IMR-90 (cell line): ENCODE results near the gene HOXA13. TPM values are rescaled to one million over a fixed set of nuclear protein-coding genes. Genes with fewer than 3 reads are reported as not detected.

Experiments used
- ATAC-seq: fragments of 200-7000 bp; cut with Tn5 transposase; 2 replicates; pipeline ENCODE4 v1.9.1; 2020; ENCODE audit warnings: low read depth, mild to moderate bottlenecking, moderate library complexity
- BruUV-seq: library from RNA; stranded (reverse); fragments of 400-500 nt; replicated peaks from 2 replicates; lab custom pipeline; 2021; lab: Mats Ljungman, UMichigan
- CTCF ChIA-PET: fragments of 300-600 bp; formaldehyde crosslinking; extraction: SDS; loops from one replicate; lab custom pipeline; 2021; ENCODE audit warnings: antibody characterized with exemption; lab: Yijun Ruan, JAX
- POLR2A ChIA-PET: fragments of 300-600 bp; sonication (Branson Sonifier 250); formaldehyde crosslinking; loops from one replicate; lab custom pipeline; 2022; ENCODE audit warnings: antibody characterized with exemption; ENCODE audit not compliant: unreplicated experiment; lab: Charles Lee
- DNase-seq: peaks from one replicate; pipeline ENCODE4 v3.0.0; 2013
- H2AFZ ChIP-seq: replicated peaks from 2 replicates; pipeline ENCODE3; 2013; ENCODE audit warnings: low read length, mild to moderate bottlenecking; ENCODE audit not compliant: poor library complexity
- H2AK5ac ChIP-seq: 2 replicates; pipeline ENCODE4 v1.6.1; 2013; ENCODE audit warnings: low read depth, low read length, inconsistent platforms
- H2AK9ac ChIP-seq: replicated peaks from 2 replicates; pipeline ENCODE3; 2013; ENCODE audit warnings: mild to moderate bottlenecking, low read depth, low read length, moderate library complexity; ENCODE audit not compliant: poor library complexity
- H2BK120ac ChIP-seq: 2 replicates; pipeline ENCODE4 v1.6.1; 2013; ENCODE audit warnings: low read depth, low read length, inconsistent platforms
- H2BK15ac ChIP-seq: 3 replicates; pipeline ENCODE4 v1.6.1; 2013; ENCODE audit warnings: low read depth, low read length, inconsistent platforms
- H2BK20ac ChIP-seq: 2 replicates; pipeline ENCODE4 v1.6.1; 2013; ENCODE audit warnings: low read depth, mild to moderate bottlenecking, inconsistent platforms, low read length, moderate library complexity
- H2BK5ac ChIP-seq: 2 replicates; pipeline ENCODE4 v1.6.1; 2013; ENCODE audit warnings: mild to moderate bottlenecking, low read depth, low read length, inconsistent platforms; ENCODE audit not compliant: poor library complexity, severe bottlenecking
- H3K14ac ChIP-seq: replicated peaks from 2 replicates; pipeline ENCODE4 v1.6.1; 2013; ENCODE audit warnings: low read depth, low read length, inconsistent platforms
- H3K18ac ChIP-seq: 2 replicates; pipeline ENCODE4 v1.6.1; 2013; ENCODE audit warnings: low read depth, low read length, control low read depth
- H3K23ac ChIP-seq: 2 replicates; pipeline ENCODE4 v1.6.1; 2013; ENCODE audit warnings: low read depth, low read length, inconsistent platforms
- H3K27ac ChIP-seq: 2 replicates; pipeline ENCODE4 v1.5.1; 2013; ENCODE audit warnings: mild to moderate bottlenecking, control low read depth, low read length; ENCODE audit not compliant: insufficient read depth
- H3K27me3 ChIP-seq: 2 replicates; pipeline ENCODE4 v1.6.1; 2013; ENCODE audit warnings: low read length; ENCODE audit not compliant: control insufficient read depth, insufficient read depth
- H3K36me3 ChIP-seq: 2 replicates; pipeline ENCODE4 v1.6.1; 2013; ENCODE audit warnings: low read length, mixed read lengths; ENCODE audit not compliant: control insufficient read depth, insufficient read depth
- H3K4ac ChIP-seq: 2 replicates; pipeline ENCODE4 v1.6.1; 2013; ENCODE audit warnings: low read depth, low read length, inconsistent platforms
- H3K4me1 ChIP-seq: 2 replicates; pipeline ENCODE4 v1.6.1; 2013; ENCODE audit warnings: low read length, mixed read lengths; ENCODE audit not compliant: control insufficient read depth, insufficient read depth
- H3K4me2 ChIP-seq: 2 replicates; pipeline ENCODE4 v1.6.1; 2013; ENCODE audit warnings: low read depth, mild to moderate bottlenecking, control low read depth, low read length, moderate library complexity
- H3K4me3 ChIP-seq: 2 replicates; pipeline ENCODE4 v1.5.1; 2013; ENCODE audit warnings: low read depth, mild to moderate bottlenecking, control low read depth, low read length, moderate library complexity; ENCODE audit not compliant: insufficient read depth
- H3K56ac ChIP-seq: 2 replicates; pipeline ENCODE4 v1.6.1; 2013; ENCODE audit warnings: low read length, inconsistent platforms; ENCODE audit not compliant: insufficient read depth; ENCODE audit errors: extremely low read depth
- H3K79me1 ChIP-seq, 2 experiments: 2 replicates each; pipeline ENCODE4 v1.6.1; 2013; ENCODE audit warnings: low read length in 2 of 2, inconsistent platforms in 1 of 2, low read depth in 1 of 2
- H3K9ac ChIP-seq: 2 replicates; pipeline ENCODE4 v1.6.1; 2013; ENCODE audit warnings: low read depth, low read length, control low read depth
- H3K9me1 ChIP-seq: 2 replicates; pipeline ENCODE4 v1.6.1; 2013; ENCODE audit warnings: low read length, inconsistent platforms; ENCODE audit not compliant: insufficient read depth
- H3K9me3 ChIP-seq: 2 replicates; pipeline ENCODE4 v1.6.1; 2013; ENCODE audit warnings: low read length; ENCODE audit not compliant: control insufficient read depth, insufficient read depth
- H4K20me1 ChIP-seq: 2 replicates; pipeline ENCODE4 v1.6.1; 2013; ENCODE audit warnings: low read length, inconsistent platforms; ENCODE audit not compliant: insufficient read depth
- H4K5ac ChIP-seq: 2 replicates; pipeline ENCODE4 v1.6.1; 2013; ENCODE audit warnings: mild to moderate bottlenecking, low read depth, low read length, control low read depth
- H4K8ac ChIP-seq, 2 experiments: 2 replicates each; pipeline ENCODE4 v1.6.1; 2013; ENCODE audit warnings: low read depth in 2 of 2, low read length in 2 of 2, control low read depth in 1 of 2, inconsistent platforms in 1 of 2
- H4K91ac ChIP-seq: 2 replicates; pipeline ENCODE4 v1.6.1; 2013; ENCODE audit warnings: low read depth, low read length, inconsistent platforms; ENCODE audit not compliant: insufficient read depth
- BHLHE40 ChIP-seq: fragments of 150-350 bp; IDR thresholded peaks from 2 replicates; pipeline ENCODE4 v1.6.1; 2016; ENCODE audit warnings: mild to moderate bottlenecking, low read depth, low read length
- CEBPB ChIP-seq: IDR thresholded peaks from 2 replicates; pipeline ENCODE4 v1.6.1; 2012; ENCODE audit warnings: low read depth, low read length, improper control_type of control experiment
- FOS ChIP-seq: fragments of 150-350 bp; IDR thresholded peaks from 2 replicates; pipeline ENCODE4 v1.6.1; 2016; ENCODE audit warnings: low read depth, low read length
- MXI1 ChIP-seq: IDR thresholded peaks from 2 replicates; pipeline ENCODE4 v1.6.1; 2012; ENCODE audit warnings: low read depth, mild to moderate bottlenecking, low read length, moderate library complexity, borderline replicate concordance
- NFE2L2 ChIP-seq: fragments of 150-350 bp; IDR thresholded peaks from 2 replicates; pipeline ENCODE4 v1.6.1; 2016; ENCODE audit warnings: low read depth, mild to moderate bottlenecking, low read length
- POLR2A ChIP-seq: IDR thresholded peaks from 2 replicates; pipeline ENCODE4 v1.6.1; 2012; ENCODE audit warnings: mild to moderate bottlenecking, low read depth, low read length
- RAD21 ChIP-seq: IDR thresholded peaks from 2 replicates; pipeline ENCODE4 v1.6.1; 2012; ENCODE audit warnings: low read length, improper control_type of control experiment
- WGBS, 2 experiments: methylation state at CpG; one replicate each; pipeline versions ENCODE4 v1.1.5 to v1.1.7; 2013; ENCODE audit warnings: missing lambda C conversion rate in 2 of 2; ENCODE audit not compliant: insufficient read length in 1 of 2; ENCODE audit errors: extremely low coverage in 2 of 2; 5-methylcytosine and 5-hydroxymethylcytosine counted together
- dilution Hi-C: fragments of 300-500 bp; cut with HindIII; formaldehyde crosslinking; loops from one replicate; pipeline ENCODE4 v1.14.3; 2018; ENCODE audit warnings: low sequenced_read_pairs; ENCODE audit not compliant: unreplicated experiment
- in situ Hi-C: fragments of 300-500 bp; cut with MboI; formaldehyde crosslinking; loops from 3 replicates; pipeline ENCODE4 v1.14.3; 2019; ENCODE audit warnings: low sequenced_read_pairs, inconsistent platforms, mixed read lengths
- intact Hi-C: fragments of 100-400 bp; cut with micrococcal nuclease; formaldehyde crosslinking; loops from 2 replicates; pipeline ENCODE4 v1.10.0; 2022
- polyA plus RNA-seq, 3 experiments: library from polyadenylated mRNA; depleted of rRNA; stranded (reverse); fragments of >200 nt; gene quantifications; 2 replicates each; pipeline ENCODE4 v1.2.3, GENCODE V29; 2012; ENCODE audit warnings: low replicate concordance in 1 of 3
- total RNA-seq: library from RNA; depleted of rRNA; stranded (reverse); fragments of >200 nt; gene quantifications from 2 replicates; pipeline ENCODE4 v1.2.3, GENCODE V29; 2012
- TF ChIP-seq, protein P1 (sequence below): fragments of 150-350 bp; IDR thresholded peaks from 2 replicates; pipeline ENCODE4 v1.6.1; 2017; ENCODE audit warnings: mild to moderate bottlenecking, antibody characterized with exemption, low read length, low read depth

Gene HOXA13
- total and polyA plus RNA-seq, 2 of the 4 experiments (the other 2 are of a cell fraction), result not detected

DNA sequence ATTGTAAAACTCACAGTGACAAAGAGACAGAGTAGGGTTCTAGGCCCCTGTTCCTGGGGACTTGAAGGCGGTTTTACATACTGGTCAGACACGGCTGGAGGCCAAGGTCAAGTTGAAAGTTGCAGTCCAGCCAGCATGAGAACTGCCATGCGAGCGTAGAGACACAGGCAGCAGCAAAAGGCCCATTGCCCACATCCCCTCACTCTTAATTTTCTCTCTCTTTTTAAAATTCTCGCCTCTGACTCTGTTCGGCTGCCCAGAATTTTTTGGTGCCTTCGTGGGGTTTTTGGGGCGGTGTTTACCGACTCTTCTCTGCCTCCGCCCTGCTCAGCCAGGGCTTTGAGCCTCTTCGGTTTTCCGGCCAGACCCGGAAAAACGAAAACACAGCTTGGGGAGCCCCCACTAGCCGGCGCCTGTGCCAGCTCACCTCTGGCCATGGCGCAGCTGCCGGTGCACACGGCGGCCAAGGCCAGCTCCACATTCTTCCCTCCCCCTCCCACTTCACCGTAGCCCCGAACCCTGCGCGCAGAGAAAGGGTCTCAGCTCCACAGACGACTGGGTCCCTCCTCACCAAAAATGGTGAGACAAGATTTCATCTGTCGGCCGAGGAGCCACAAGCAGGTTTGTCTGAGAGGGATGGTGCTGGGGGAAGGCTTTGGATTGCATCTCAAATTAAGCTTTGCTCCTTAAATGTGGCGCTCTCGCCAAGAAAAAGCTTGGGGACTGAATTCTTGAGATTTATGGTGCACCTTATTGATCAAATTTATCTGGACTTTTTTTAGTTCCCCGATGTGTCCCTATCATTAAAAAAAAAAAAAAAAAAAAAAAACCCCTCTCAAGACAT lies 2.3 kb upstream of the HOXA13 start:
- Histone ChIP-seq H2BK5ac (no peak overlapping the region), H3K9me3 (peaks cover 11% of the 10 kb centered on the region; the same call in 1 of the 2 replicates), H3K4me3 (no peak overlapping the region), H3K4me2 (no peak overlapping the region), H3K27me3 (peaks cover 96% of the 10 kb centered on the region), H3K4ac (no peak overlapping the region), H3K9ac (no peak overlapping the region), H3K27ac (no peak overlapping the region), H2AK5ac (no peak overlapping the region), H4K8ac (no peak overlapping the region), H3K18ac (no peak overlapping the region), H4K5ac (no peak overlapping the region), H3K4me1 (peaks cover 2% of the 10 kb centered on the region; the same call in 1 of the 2 replicates), H4K20me1 (peaks cover 24% of the 10 kb centered on the region), H2AFZ (no peak overlapping the region), H3K14ac (no peak overlapping the region), H3K56ac (no peak overlapping the region), H3K9me1 (peaks cover 5% of the 10 kb centered on the region; the same call in 1 of the 2 replicates), H3K79me1 (no peaks in the 10 kb centered on the region), H2BK20ac (no peak overlapping the region), H2BK15ac (no peak overlapping the region), H2AK9ac (no peak overlapping the region), H4K91ac (no peak overlapping the region), H2BK120ac (no peak overlapping the region), H3K36me3 (no peaks in the 10 kb centered on the region), H3K23ac (0 out of 2 replicates have a peak overlapping the region, but pooled peaks have one; percentile 8)
- WGBS, 2 experiments, result 9% methylated on average over 8 of the region's 30 CpGs; no CpG with 5 or more reads in 1 of the 2 experiments
- BruUV-seq, result no TSS peak
- DNase-seq, result no peak
- intact Hi-C loops (no loop called here), dilution Hi-C loops (no loop called here), in situ Hi-C loops (loop anchor here (5.0 to 10.0 kb wide), 2 partner anchors 380 to 573 kb away; no protein-coding TSS in a partner anchor)
- TF ChIP-seq BHLHE40 (no peak), RAD21 (no peak), FOS (no peak), POLR2A (no peak), CEBPB (no peak), MXI1 (no peak), NFE2L2 (no peak)
- TF ChIP-seq, protein P1, sequence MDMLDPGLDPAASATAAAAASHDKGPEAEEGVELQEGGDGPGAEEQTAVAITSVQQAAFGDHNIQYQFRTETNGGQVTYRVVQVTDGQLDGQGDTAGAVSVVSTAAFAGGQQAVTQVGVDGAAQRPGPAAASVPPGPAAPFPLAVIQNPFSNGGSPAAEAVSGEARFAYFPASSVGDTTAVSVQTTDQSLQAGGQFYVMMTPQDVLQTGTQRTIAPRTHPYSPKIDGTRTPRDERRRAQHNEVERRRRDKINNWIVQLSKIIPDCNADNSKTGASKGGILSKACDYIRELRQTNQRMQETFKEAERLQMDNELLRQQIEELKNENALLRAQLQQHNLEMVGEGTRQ, result no peak
- no peak for ATAC-seq
- ChIA-PET CTCF (no interaction called here), POLR2A (interaction anchor here (0.6 kb wide), 1 partner anchor 605 kb away, joined by 3 read pairs; no protein-coding TSS in a partner anchor)
